Panc1 (cell line): Measurements from ENCODE around the gene ATP5F1D. TPM values are rescaled to one million over a fixed set of nuclear protein-coding genes. Genes with fewer than 3 reads are reported as not detected.

Source experiments
- ATAC-seq: fragments of 200-7000 bp; cut with Tn5 transposase; 2 replicates; pipeline ENCODE4 v1.9.1; 2020; ENCODE audit warnings: mild to moderate bottlenecking, moderate library complexity
- BruUV-seq: library from RNA; stranded (reverse); fragments of 400-500 nt; replicated peaks from 2 replicates; lab custom pipeline; 2021; lab: Mats Ljungman, UMichigan
- CTCF ChIA-PET: fragments of 300-600 bp; sonication (Branson Sonifier 250); formaldehyde crosslinking; loops from one replicate; lab custom pipeline; 2022; ENCODE audit warnings: antibody characterized with exemption; lab: Charles Lee
- POLR2A ChIA-PET: fragments of 300-600 bp; sonication (Branson Sonifier 250); formaldehyde crosslinking; loops from one replicate; lab custom pipeline; 2022; ENCODE audit warnings: antibody characterized with exemption; lab: Charles Lee
- DNase-seq: peaks from one replicate; pipeline ENCODE4 v3.0.0-alpha.2; 2010; ENCODE audit warnings: low read depth, low spot score
- H3K27ac ChIP-seq: 2 replicates; pipeline ENCODE4 v1.5.1; 2011; ENCODE audit warnings: mild to moderate bottlenecking, low read length, inconsistent platforms
- H3K27me3 ChIP-seq: fragments of 200-500 bp; sonication (Bioruptor generic); 2 replicates; pipeline ENCODE4 v1.6.0; 2014; ENCODE audit warnings: low read length, inconsistent platforms; ENCODE audit not compliant: control insufficient read depth, insufficient read depth
- H3K36me3 ChIP-seq: fragments of 200-500 bp; sonication (Bioruptor generic); 2 replicates; pipeline ENCODE4 v1.5.1; 2014; ENCODE audit warnings: inconsistent platforms, mild to moderate bottlenecking, low read length, moderate library complexity; ENCODE audit not compliant: control insufficient read depth, insufficient read depth
- H3K4me1 ChIP-seq: 2 replicates; pipeline ENCODE4 v1.5.1; 2011; ENCODE audit warnings: inconsistent platforms, mild to moderate bottlenecking, low read length, moderate library complexity; ENCODE audit not compliant: control insufficient read depth, insufficient read depth
- H3K4me3 ChIP-seq, 2 experiments: 2 replicates each; pipeline ENCODE4 v1.5.1; 2011 to 2012; ENCODE audit warnings: low read depth in 2 of 2, low read length in 2 of 2, mild to moderate bottlenecking in 2 of 2, inconsistent platforms in 1 of 2, moderate library complexity in 1 of 2
- H3K9me3 ChIP-seq: fragments of 200-500 bp; sonication (Bioruptor generic); 2 replicates; pipeline ENCODE4 v1.5.1; 2014; ENCODE audit warnings: low read depth, mild to moderate bottlenecking, inconsistent platforms, low read length, moderate library complexity; ENCODE audit not compliant: control insufficient read depth, insufficient read depth
- POLR2AphosphoS5 ChIP-seq: IDR thresholded peaks from 2 replicates; pipeline ENCODE4 v1.6.1; 2012; ENCODE audit warnings: mild to moderate bottlenecking, low read depth, low read length, moderate library complexity
- SIN3A ChIP-seq: IDR thresholded peaks from 2 replicates; pipeline ENCODE4 v1.6.1; 2012; ENCODE audit warnings: low read depth, mild to moderate bottlenecking, low read length, moderate library complexity, borderline replicate concordance; ENCODE audit not compliant: insufficient read depth
- TCF7L2 ChIP-seq: IDR thresholded peaks from 2 replicates; pipeline ENCODE4 v1.6.1; 2011; ENCODE audit warnings: mild to moderate bottlenecking, low read depth, low read length, inconsistent platforms
- in situ Hi-C: cut with HindIII; loops from 2 replicates; pipeline ENCODE4 v1.10.0; 2016; ENCODE audit warnings: low sequenced_read_pairs, low pct_unique_long_range_greater_than_20kb
- intact Hi-C: fragments of 100-400 bp; cut with micrococcal nuclease; formaldehyde crosslinking; loops from one replicate; pipeline ENCODE4 v1.10.0; 2022; ENCODE audit not compliant: unreplicated experiment
- total RNA-seq: library from RNA; stranded (reverse); gene quantifications from one replicate; pipeline ENCODE4 v1.2.1, GENCODE V29; 2021; ENCODE audit not compliant: unreplicated experiment
- TF ChIP-seq, protein P1 (sequence below): fragments of 450-650 bp; IDR thresholded peaks from 2 replicates; pipeline ENCODE4 v1.5.1; 2017; ENCODE audit warnings: mild to moderate bottlenecking
- TF ChIP-seq, protein P2 (sequence below), 2 experiments: IDR thresholded peaks; 2 replicates each; pipeline ENCODE4 v1.6.1; 2011 to 2012; ENCODE audit warnings: low read depth in 2 of 2, control low read depth in 1 of 2, low read length in 1 of 2, mild to moderate bottlenecking in 1 of 2, moderate library complexity in 1 of 2; ENCODE audit not compliant: insufficient read depth in 1 of 2

The ATP5F1D gene
- total RNA-seq, 1 experiment from 2014 or later, result 218 TPM

DNA sequence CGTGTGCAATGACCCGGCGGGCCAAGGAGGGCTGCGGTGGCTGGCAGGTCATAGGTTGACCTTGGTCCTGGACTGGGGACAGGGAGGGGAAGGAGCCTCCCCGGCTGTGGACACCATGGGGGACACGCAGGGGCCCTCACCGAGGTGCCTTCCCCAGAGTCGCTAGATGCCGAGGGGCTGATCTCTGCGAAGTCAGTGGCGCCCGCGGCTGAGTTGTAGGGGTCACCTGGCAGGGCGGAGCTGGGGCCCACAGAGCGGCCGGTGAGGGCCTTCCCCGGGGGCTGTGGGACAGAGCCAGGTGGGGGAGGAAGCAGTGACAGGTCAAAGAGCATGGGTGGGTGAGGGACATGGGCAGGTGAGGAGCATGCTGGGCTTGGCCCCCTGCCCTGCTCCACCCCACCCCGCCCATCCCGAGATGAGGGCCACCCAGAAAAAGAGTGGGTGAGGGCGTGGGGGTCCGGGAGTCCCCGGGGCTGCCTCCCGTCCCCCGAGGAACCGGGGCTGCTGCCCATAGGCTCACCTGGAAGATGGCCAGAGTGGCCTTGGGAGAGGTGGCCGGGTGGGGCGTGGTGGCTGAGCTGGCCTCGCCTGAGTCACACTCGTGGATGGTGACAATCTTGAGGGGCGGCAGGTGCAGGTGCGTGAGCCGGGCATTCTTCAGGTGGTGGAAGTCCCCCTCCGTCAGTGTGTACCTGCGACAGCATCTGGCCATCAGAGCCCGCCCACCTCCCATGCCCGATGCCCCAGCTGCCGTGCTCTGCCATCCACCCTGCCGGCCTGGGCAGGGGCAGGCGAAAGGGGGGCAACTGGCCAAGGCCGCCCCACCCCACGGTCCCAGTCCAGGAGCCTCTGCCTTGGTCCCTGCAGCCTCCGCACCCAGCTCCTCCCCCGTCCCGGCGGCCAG, 7.2 kb upstream of the ATP5F1D start:
- Histone ChIP-seq H3K9me3 (no peaks in the 10 kb centered on the region), H3K4me1 (peaks cover 25% of the 10 kb centered on the region), H3K27ac (no peak overlapping the region), H3K27me3 (no peaks in the 10 kb centered on the region), H3K36me3 (no peaks in the 10 kb centered on the region), H3K4me3 (no peak overlapping the region)
- in situ Hi-C loops (no loop called here), intact Hi-C loops (no loop called here)
- POLR2A ChIA-PET, result no interaction called here
- no peak for ATAC-seq
- DNase-seq, result no peak
- no peak for TF ChIP-seq TCF7L2
- TF ChIP-seq, protein P1, sequence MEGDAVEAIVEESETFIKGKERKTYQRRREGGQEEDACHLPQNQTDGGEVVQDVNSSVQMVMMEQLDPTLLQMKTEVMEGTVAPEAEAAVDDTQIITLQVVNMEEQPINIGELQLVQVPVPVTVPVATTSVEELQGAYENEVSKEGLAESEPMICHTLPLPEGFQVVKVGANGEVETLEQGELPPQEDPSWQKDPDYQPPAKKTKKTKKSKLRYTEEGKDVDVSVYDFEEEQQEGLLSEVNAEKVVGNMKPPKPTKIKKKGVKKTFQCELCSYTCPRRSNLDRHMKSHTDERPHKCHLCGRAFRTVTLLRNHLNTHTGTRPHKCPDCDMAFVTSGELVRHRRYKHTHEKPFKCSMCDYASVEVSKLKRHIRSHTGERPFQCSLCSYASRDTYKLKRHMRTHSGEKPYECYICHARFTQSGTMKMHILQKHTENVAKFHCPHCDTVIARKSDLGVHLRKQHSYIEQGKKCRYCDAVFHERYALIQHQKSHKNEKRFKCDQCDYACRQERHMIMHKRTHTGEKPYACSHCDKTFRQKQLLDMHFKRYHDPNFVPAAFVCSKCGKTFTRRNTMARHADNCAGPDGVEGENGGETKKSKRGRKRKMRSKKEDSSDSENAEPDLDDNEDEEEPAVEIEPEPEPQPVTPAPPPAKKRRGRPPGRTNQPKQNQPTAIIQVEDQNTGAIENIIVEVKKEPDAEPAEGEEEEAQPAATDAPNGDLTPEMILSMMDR, result no peak
- no peak for TF ChIP-seq POLR2AphosphoS5
- TF ChIP-seq SIN3A, result no peak
- TF ChIP-seq, protein P2, sequence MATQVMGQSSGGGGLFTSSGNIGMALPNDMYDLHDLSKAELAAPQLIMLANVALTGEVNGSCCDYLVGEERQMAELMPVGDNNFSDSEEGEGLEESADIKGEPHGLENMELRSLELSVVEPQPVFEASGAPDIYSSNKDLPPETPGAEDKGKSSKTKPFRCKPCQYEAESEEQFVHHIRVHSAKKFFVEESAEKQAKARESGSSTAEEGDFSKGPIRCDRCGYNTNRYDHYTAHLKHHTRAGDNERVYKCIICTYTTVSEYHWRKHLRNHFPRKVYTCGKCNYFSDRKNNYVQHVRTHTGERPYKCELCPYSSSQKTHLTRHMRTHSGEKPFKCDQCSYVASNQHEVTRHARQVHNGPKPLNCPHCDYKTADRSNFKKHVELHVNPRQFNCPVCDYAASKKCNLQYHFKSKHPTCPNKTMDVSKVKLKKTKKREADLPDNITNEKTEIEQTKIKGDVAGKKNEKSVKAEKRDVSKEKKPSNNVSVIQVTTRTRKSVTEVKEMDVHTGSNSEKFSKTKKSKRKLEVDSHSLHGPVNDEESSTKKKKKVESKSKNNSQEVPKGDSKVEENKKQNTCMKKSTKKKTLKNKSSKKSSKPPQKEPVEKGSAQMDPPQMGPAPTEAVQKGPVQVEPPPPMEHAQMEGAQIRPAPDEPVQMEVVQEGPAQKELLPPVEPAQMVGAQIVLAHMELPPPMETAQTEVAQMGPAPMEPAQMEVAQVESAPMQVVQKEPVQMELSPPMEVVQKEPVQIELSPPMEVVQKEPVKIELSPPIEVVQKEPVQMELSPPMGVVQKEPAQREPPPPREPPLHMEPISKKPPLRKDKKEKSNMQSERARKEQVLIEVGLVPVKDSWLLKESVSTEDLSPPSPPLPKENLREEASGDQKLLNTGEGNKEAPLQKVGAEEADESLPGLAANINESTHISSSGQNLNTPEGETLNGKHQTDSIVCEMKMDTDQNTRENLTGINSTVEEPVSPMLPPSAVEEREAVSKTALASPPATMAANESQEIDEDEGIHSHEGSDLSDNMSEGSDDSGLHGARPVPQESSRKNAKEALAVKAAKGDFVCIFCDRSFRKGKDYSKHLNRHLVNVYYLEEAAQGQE (IDR thresholded peaks at IDR 0.05; ENCODE audit: insufficient read depth in 1 of 2, low read depth in 2 of 2, low read length in 1 of 2), result no peak
- CTCF ChIA-PET, result interaction anchor here (0.7 kb wide), 1 partner anchor 11 kb away, joined by 4 read pairs; no protein-coding TSS in a partner anchor
- BruUV-seq, result no TSS peak

DNA sequence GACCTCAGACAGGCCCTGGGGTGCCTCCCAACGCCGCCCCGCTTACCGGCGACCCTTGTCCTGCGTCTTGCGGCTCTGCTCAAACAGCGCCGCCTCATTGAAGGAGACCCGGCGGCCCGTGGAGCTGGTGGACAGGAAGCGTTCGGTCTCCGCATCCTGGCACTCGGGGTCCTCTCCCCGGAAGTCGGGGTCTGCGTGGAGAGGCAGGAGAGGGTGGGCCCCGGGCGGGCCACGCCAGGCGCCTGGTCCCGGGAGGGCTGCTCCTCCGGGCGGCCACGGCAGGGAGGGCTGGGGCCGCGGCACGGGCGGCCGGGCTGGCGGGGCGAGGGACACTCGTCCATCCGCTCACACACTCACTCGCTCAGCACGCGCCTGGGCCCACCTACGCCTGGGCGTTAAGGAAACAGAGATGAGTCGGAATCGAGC, 6.6 kb upstream of the ATP5F1D start:
- intact Hi-C loops (no loop called here), in situ Hi-C loops (no loop called here)
- Histone ChIP-seq H3K9me3 (no peaks in the 10 kb centered on the region), H3K27ac (no peak overlapping the region), H3K27me3 (no peaks in the 10 kb centered on the region), H3K4me1 (peaks cover 27% of the 10 kb centered on the region), H3K36me3 (no peaks in the 10 kb centered on the region), H3K4me3 (no peak overlapping the region)
- ChIA-PET CTCF (interaction anchor here (0.7 kb wide), 1 partner anchor 12 kb away, joined by 4 read pairs; no protein-coding TSS in a partner anchor), POLR2A (no interaction called here)
- DNase-seq (no peak), ATAC-seq (no peak)
- TF ChIP-seq, protein P2 (IDR thresholded peaks at IDR 0.05; ENCODE audit: insufficient read depth in 1 of 2, low read depth in 2 of 2, low read length in 1 of 2), result no peak
- TF ChIP-seq, protein P1, result no peak
- TF ChIP-seq TCF7L2 (no peak), POLR2AphosphoS5 (no peak), SIN3A (no peak)
- no TSS peak for BruUV-seq
